CD4-positive, CD25-positive, alpha-beta regulatory T cell (primary cell): Measurements from ENCODE around the gene ZNF587B. TPM values are rescaled to one million over a fixed set of nuclear protein-coding genes. Genes with fewer than 3 reads are reported as not detected.
"Not testable (repeated sequence)": the region's sequence is repeated elsewhere in the genome, so short reads cannot be mapped to it uniquely, and the experiment has no call there.

Experiments used
- ATAC-seq, 2 donors: fragments of 150-1000 bp; cut with Tn5 transposase; one replicate each; pipeline ENCODE4 v1.10.0; 2021; ENCODE audit warnings: low read depth in 2 of 2, moderate number of reproducible peaks in 2 of 2, moderate library complexity in 1 of 2
- DNase-seq, 3 donors: peaks; one replicate each; pipeline versions ENCODE4 v3.0.0 to v3.0.0-alpha.2; 2012 to 2022; ENCODE audit warnings: mixed read lengths in 1 of 3
- H3K27ac ChIP-seq: one replicate; pipeline ENCODE4 v1.7.0; 2013; ENCODE audit warnings: mild to moderate bottlenecking, low read length; ENCODE audit not compliant: insufficient read depth, poor library complexity, severe bottlenecking
- H3K27me3 ChIP-seq: one replicate; pipeline ENCODE4 v1.7.0; 2013; ENCODE audit warnings: low read length; ENCODE audit not compliant: control insufficient read depth, insufficient read depth
- H3K36me3 ChIP-seq: one replicate; pipeline ENCODE4 v1.7.0; 2013; ENCODE audit warnings: mild to moderate bottlenecking, low read length, moderate library complexity; ENCODE audit not compliant: control insufficient read depth, insufficient read depth
- H3K4me1 ChIP-seq: 2 replicates; pipeline ENCODE4 v1.7.0; 2013; ENCODE audit warnings: mild to moderate bottlenecking, low read length; ENCODE audit not compliant: insufficient read depth, control insufficient read depth, poor library complexity, severe bottlenecking
- H3K4me3 ChIP-seq: one replicate; pipeline ENCODE4 v1.7.0; 2013; ENCODE audit warnings: low read depth, mild to moderate bottlenecking, low read length, moderate library complexity
- H3K9me3 ChIP-seq, 2 experiments: 1 replicate in 1 of 2; 2 replicates in 1 of 2; pipeline ENCODE4 v1.7.0; 2013; ENCODE audit warnings: low read length in 2 of 2, mild to moderate bottlenecking in 1 of 2, moderate library complexity in 1 of 2; ENCODE audit not compliant: control insufficient read depth in 2 of 2
- H3K27ac Mint-ChIP-seq, 3 donors: one replicate each; pipeline ENCODE4 v1.8.0; 2020 to 2022; ENCODE audit warnings: mild to moderate bottlenecking in 3 of 3, mixed read lengths in 3 of 3, moderate library complexity in 2 of 3
- H3K27me3 Mint-ChIP-seq: one replicate; pipeline ENCODE4 v1.8.0; 2022; ENCODE audit warnings: mild to moderate bottlenecking, mixed read lengths
- H3K36me3 Mint-ChIP-seq: one replicate; pipeline ENCODE4 v1.8.0; 2020; ENCODE audit warnings: mixed read lengths
- H3K4me1 Mint-ChIP-seq, 4 donors: one replicate each; pipeline ENCODE4 v1.8.0; 2020 to 2022; ENCODE audit warnings: mixed read lengths in 4 of 4, mild to moderate bottlenecking in 1 of 4
- H3K4me3 Mint-ChIP-seq, 4 donors: one replicate each; pipeline ENCODE4 v1.8.0; 2020 to 2022; ENCODE audit warnings: mild to moderate bottlenecking in 4 of 4, mixed read lengths in 4 of 4, moderate library complexity in 3 of 4
- H3K9me3 Mint-ChIP-seq, 7 donors: one replicate each; pipeline ENCODE4 v1.8.0; 2020 to 2022; ENCODE audit warnings: mixed read lengths in 7 of 7, mild to moderate bottlenecking in 3 of 7, moderate library complexity in 2 of 7
- polyA plus RNA-seq, 4 donors: library from polyadenylated mRNA; unstranded; fragments of 300-500 nt; fragmentation: Illumina TruSeq; gene quantifications; one replicate each; pipeline ENCODE4 v1.2.3, GENCODE V29; 2021
- total RNA-seq: library from RNA; stranded (reverse); gene quantifications from one replicate; pipeline ENCODE4 v1.2.3, GENCODE V29; 2022

Gene ZNF587B
- total and polyA plus RNA-seq, 5 donors from 2014 or later = 1.3 to 23.6 (median 2.5) TPM

- H3K36me3 Mint-ChIP-seq = peaks cover 47% of the 10 kb centered on the region
- not testable (repeated sequence) for H3K4me3 ChIP-seq, H3K27me3 Mint-ChIP-seq, ATAC-seq, DNase-seq, H3K27me3 ChIP-seq, H3K27ac ChIP-seq
- Histone ChIP-seq H3K9me3 (peaks cover 14 to 23% of the 10 kb centered on the region in 2 experiments), H3K36me3 (peaks cover 38% of the 10 kb centered on the region), H3K4me1 (peaks cover 15% of the 10 kb centered on the region)
- H3K4me1 Mint-ChIP-seq = peaks cover 17 to 38% (median 26%) of the 10 kb centered on the region in 4 donors
- peaks cover 0 to 38% (median 15%) of the 10 kb centered on the region in 7 donors for H3K9me3 Mint-ChIP-seq
- H3K27ac Mint-ChIP-seq = peak overlapping the region in 1 of 3 donors; percentile 47
- peak overlapping the region in 1 of 4 donors; percentile 22 for H3K4me3 Mint-ChIP-seq
Measured at GRCh38 chr19:57851812-57852603, 21.9 kb downstream of the ZNF587B start.

GRCh38 chr19:57854117-57854516, 24.0 kb downstream of the ZNF587B start:
- Mint-ChIP-seq H3K4me1 (peaks cover 17 to 37% (median 25%) of the 10 kb centered on the region in 4 donors), H3K9me3 (peaks cover 0 to 48% (median 20%) of the 10 kb centered on the region in 7 donors), H3K36me3 (peaks cover 61% of the 10 kb centered on the region)
- H3K4me1 ChIP-seq = peaks cover 15% of the 10 kb centered on the region
- H3K4me3 Mint-ChIP-seq, DNase-seq, H3K4me3 ChIP-seq, ATAC-seq, H3K27ac ChIP-seq, H3K27ac Mint-ChIP-seq, H3K27me3 Mint-ChIP-seq, H3K27me3 ChIP-seq: not testable (repeated sequence)
- H3K9me3 ChIP-seq = peaks cover 20 to 37% of the 10 kb centered on the region in 2 experiments
- H3K36me3 ChIP-seq = peaks cover 56% of the 10 kb centered on the region

- Mint-ChIP-seq H3K9me3 (peaks cover 0 to 77% (median 21%) of the 10 kb centered on the region in 7 donors), H3K36me3 (peaks cover 53% of the 10 kb centered on the region)
- Histone ChIP-seq H3K36me3 (peaks cover 86% of the 10 kb centered on the region), H3K9me3 (peaks cover 61 to 85% of the 10 kb centered on the region in 2 experiments)
- H3K4me3 Mint-ChIP-seq, H3K27me3 ChIP-seq, H3K4me3 ChIP-seq, DNase-seq, H3K27me3 Mint-ChIP-seq, H3K27ac ChIP-seq, ATAC-seq, H3K27ac Mint-ChIP-seq, H3K4me1 ChIP-seq, H3K4me1 Mint-ChIP-seq: not testable (repeated sequence)
Measured at GRCh38 chr19:57862351-57862750, 32.3 kb downstream of the ZNF587B start.

GRCh38 chr19:57867868-57868492, 37.9 kb downstream of the ZNF587B start:
- no peaks in the 10 kb centered on the region for H3K27me3 Mint-ChIP-seq
- peaks cover 43% of the 10 kb centered on the region for H3K36me3 ChIP-seq
- peaks cover 0 to 74% (median 24%) of the 10 kb centered on the region in 7 donors for H3K9me3 Mint-ChIP-seq
- H3K4me1 Mint-ChIP-seq = no peaks in the 10 kb centered on the region
- H3K27ac Mint-ChIP-seq = no peak overlapping the region
- H3K27me3 ChIP-seq = no peaks in the 10 kb centered on the region
- peaks cover 66 to 94% of the 10 kb centered on the region in 2 experiments for H3K9me3 ChIP-seq
- H3K27ac ChIP-seq = no peak overlapping the region
- H3K4me3 ChIP-seq = no peak overlapping the region
- peaks cover 24% of the 10 kb centered on the region for H3K36me3 Mint-ChIP-seq
- DNase-seq (no peak), ATAC-seq (no peak)
- no peak overlapping the region for H3K4me3 Mint-ChIP-seq
- H3K4me1 ChIP-seq = no peaks in the 10 kb centered on the region

GRCh38 chr19:57869655-57870054, 39.6 kb downstream of the ZNF587B start:
- H3K4me3 Mint-ChIP-seq, H3K4me1 Mint-ChIP-seq, H3K4me1 ChIP-seq, H3K27me3 ChIP-seq, ATAC-seq, H3K27me3 Mint-ChIP-seq, H3K27ac ChIP-seq, DNase-seq, H3K4me3 ChIP-seq, H3K27ac Mint-ChIP-seq: not testable (repeated sequence)
- peaks cover 18% of the 10 kb centered on the region for H3K36me3 Mint-ChIP-seq
- H3K9me3 Mint-ChIP-seq = peaks cover 0 to 77% (median 26%) of the 10 kb centered on the region in 7 donors
- H3K9me3 ChIP-seq = peaks cover 75 to 100% of the 10 kb centered on the region in 2 experiments
- H3K36me3 ChIP-seq = peaks cover 42% of the 10 kb centered on the region

GRCh38 chr19:57870225-57870624, 40.1 kb downstream of the ZNF587B start:
- H3K4me3 ChIP-seq = no peak overlapping the region
- H3K27ac ChIP-seq = no peak overlapping the region
- no peaks in the 10 kb centered on the region for H3K27me3 ChIP-seq
- Mint-ChIP-seq H3K9me3 (peaks cover 0 to 76% (median 20%) of the 10 kb centered on the region in 7 donors), H3K4me1 (no peaks in the 10 kb centered on the region), H3K4me3 (no peak overlapping the region), H3K27ac (no peak overlapping the region), H3K27me3 (no peaks in the 10 kb centered on the region), H3K36me3 (peaks cover 16% of the 10 kb centered on the region)
- no peaks in the 10 kb centered on the region for H3K4me1 ChIP-seq
- H3K36me3 ChIP-seq = peaks cover 36% of the 10 kb centered on the region
- DNase-seq = no peak
- H3K9me3 ChIP-seq = peaks cover 71 to 100% of the 10 kb centered on the region in 2 experiments
- ATAC-seq = no peak

GRCh38 chr19:57872450-57872849, 42.4 kb downstream of the ZNF587B start:
- H3K36me3 ChIP-seq = peaks cover 26% of the 10 kb centered on the region
- H3K4me1 Mint-ChIP-seq = peaks cover 0 to 3% (median 0%) of the 10 kb centered on the region in 4 donors
- H3K27ac Mint-ChIP-seq = no peak overlapping the region

More at GRCh38 chr19:57872450-57872849, 42.4 kb downstream of the ZNF587B start:
- H3K27me3 ChIP-seq = no peaks in the 10 kb centered on the region
- H3K4me3 Mint-ChIP-seq = no peak overlapping the region
- no peak overlapping the region for H3K27ac ChIP-seq
- peaks cover 0 to 80% (median 26%) of the 10 kb centered on the region in 7 donors for H3K9me3 Mint-ChIP-seq
- peaks cover 24% of the 10 kb centered on the region for H3K36me3 Mint-ChIP-seq
- no peak for DNase-seq
- no peaks in the 10 kb centered on the region for H3K4me1 ChIP-seq
- ATAC-seq = no peak
- peak overlapping the region; percentile 34 for H3K4me3 ChIP-seq
- no peaks in the 10 kb centered on the region for H3K27me3 Mint-ChIP-seq
- peaks cover 68 to 100% of the 10 kb centered on the region in 2 experiments for H3K9me3 ChIP-seq
